ENCODE results near the gene GABRG3. TPM values are rescaled to one million over a fixed set of nuclear protein-coding genes. Genes with fewer than 3 reads are reported as not detected.

Gene GABRG3
- total and polyA plus RNA-seq, 4 donors = 0.02 to 0.19 TPM; not detected in 2

- TF ChIP-seq HNF4A (conservative IDR thresholded peaks at IDR 0.05) (no peak), RAD21 (IDR thresholded peaks at IDR 0.05) (no peak), SP1 (IDR thresholded peaks at IDR 0.05) (no peak)
- H3K27me3 ChIP-seq (ENCODE audit: control insufficient read depth in 4 of 4, insufficient read depth in 4 of 4, low read length in 3 of 4) = no peaks in the 10 kb centered on the region
- DNase-seq (ENCODE audit: low spot score) = no peak
- no peak overlapping the region for H3K9ac ChIP-seq (ENCODE audit: low read depth in 1 of 2, low read length in 2 of 2)
- H3K36me3 ChIP-seq (ENCODE audit: control insufficient read depth in 4 of 4, insufficient read depth in 3 of 4, low read depth in 1 of 4, low read length in 3 of 4) = no peaks in the 10 kb centered on the region
- H3K4me1 ChIP-seq (ENCODE audit: control insufficient read depth in 4 of 4, insufficient read depth in 4 of 4, low read length in 3 of 4) = no peaks in the 10 kb centered on the region
- WGBS = 57% methylated on average over 2 of the region's 2 CpGs
- H3K27ac ChIP-seq (ENCODE audit: low read depth in 1 of 2, low read length in 2 of 2) = no peak overlapping the region
- peaks cover 5 to 10% (median 6%) of the 10 kb centered on the region in 4 donors for H3K9me3 ChIP-seq (ENCODE audit: control insufficient read depth in 4 of 4, low read length in 3 of 4)
- H3K4me3 ChIP-seq (ENCODE audit: low read depth in 1 of 3, low read length in 3 of 3) = no peak overlapping the region
Measured at GRCh38 chr15:27066446-27066845, 95.5 kb downstream of the GABRG3 start.

- peaks cover 5 to 10% (median 6%) of the 10 kb centered on the region in 4 donors for H3K9me3 ChIP-seq (ENCODE audit: control insufficient read depth in 4 of 4, low read length in 3 of 4)
Measured at GRCh38 chr15:27067175-27067574, 96.2 kb downstream of the GABRG3 start.

More at GRCh38 chr15:27067175-27067574, 96.2 kb downstream of the GABRG3 start:
- Histone ChIP-seq H3K27ac (ENCODE audit: low read depth in 1 of 2, low read length in 2 of 2) (no peak overlapping the region), H3K4me1 (ENCODE audit: control insufficient read depth in 4 of 4, insufficient read depth in 4 of 4, low read length in 3 of 4) (no peaks in the 10 kb centered on the region), H3K36me3 (ENCODE audit: control insufficient read depth in 4 of 4, insufficient read depth in 3 of 4, low read depth in 1 of 4, low read length in 3 of 4) (no peaks in the 10 kb centered on the region), H3K4me3 (ENCODE audit: low read depth in 1 of 3, low read length in 3 of 3) (no peak overlapping the region), H3K27me3 (ENCODE audit: control insufficient read depth in 4 of 4, insufficient read depth in 4 of 4, low read length in 3 of 4) (no peaks in the 10 kb centered on the region), H3K9ac (ENCODE audit: low read depth in 1 of 2, low read length in 2 of 2) (no peak overlapping the region)
- no peak for TF ChIP-seq FOXA2 (IDR thresholded peaks at IDR 0.05)
- TF ChIP-seq CTCF (IDR thresholded peaks at IDR 0.05; ENCODE audit: low read depth, low read length, missing input control) = no peak
- TF ChIP-seq FOXA1 (IDR thresholded peaks at IDR 0.05) = no peak
- no peak for TF ChIP-seq ZBTB33 (IDR thresholded peaks at IDR 0.05)
- no peak for TF ChIP-seq MAX (IDR thresholded peaks at IDR 0.05)
- no peak for TF ChIP-seq REST (IDR thresholded peaks at IDR 0.05)
- no peak for TF ChIP-seq TAF1 (conservative IDR thresholded peaks at IDR 0.05)
- no peak for TF ChIP-seq RXRA (IDR thresholded peaks at IDR 0.05)
- no peak for TF ChIP-seq RAD21 (IDR thresholded peaks at IDR 0.05)
- no peak for TF ChIP-seq ATF3 (IDR thresholded peaks at IDR 0.05)
- TF ChIP-seq EGR1 (IDR thresholded peaks at IDR 0.05; ENCODE audit: low read depth in 2 of 2) = no peak
- TF ChIP-seq GABPA (IDR thresholded peaks at IDR 0.05 in 1 of 2, conservative IDR thresholded peaks at IDR 0.05 in 1 of 2) = no peak
- no peak for TF ChIP-seq SP1 (IDR thresholded peaks at IDR 0.05)
- TF ChIP-seq YY1 (IDR thresholded peaks at IDR 0.05) = no peak
- TF ChIP-seq HNF4G (IDR thresholded peaks at IDR 0.05) = no peak
- TF ChIP-seq NR2F2 (IDR thresholded peaks at IDR 0.05) = no peak
- 84% methylated on average over 12 of the region's 12 CpGs for WGBS
- DNase-seq (ENCODE audit: low spot score) = no peak

All from liver (tissue), 9 donors.